Effector CD4-positive, alpha-beta T cell (primary cell): Measurements from ENCODE around the gene TNNT1.

Experiments used
- DNase-seq: peaks from one replicate; pipeline ENCODE4 v3.0.0-alpha.2; 2020

TNNT1 gene

GRCh38 chr19:55087542-55087901 lies 61.5 kb downstream of the TNNT1 start:
- DNase-seq = no peak

DNA sequence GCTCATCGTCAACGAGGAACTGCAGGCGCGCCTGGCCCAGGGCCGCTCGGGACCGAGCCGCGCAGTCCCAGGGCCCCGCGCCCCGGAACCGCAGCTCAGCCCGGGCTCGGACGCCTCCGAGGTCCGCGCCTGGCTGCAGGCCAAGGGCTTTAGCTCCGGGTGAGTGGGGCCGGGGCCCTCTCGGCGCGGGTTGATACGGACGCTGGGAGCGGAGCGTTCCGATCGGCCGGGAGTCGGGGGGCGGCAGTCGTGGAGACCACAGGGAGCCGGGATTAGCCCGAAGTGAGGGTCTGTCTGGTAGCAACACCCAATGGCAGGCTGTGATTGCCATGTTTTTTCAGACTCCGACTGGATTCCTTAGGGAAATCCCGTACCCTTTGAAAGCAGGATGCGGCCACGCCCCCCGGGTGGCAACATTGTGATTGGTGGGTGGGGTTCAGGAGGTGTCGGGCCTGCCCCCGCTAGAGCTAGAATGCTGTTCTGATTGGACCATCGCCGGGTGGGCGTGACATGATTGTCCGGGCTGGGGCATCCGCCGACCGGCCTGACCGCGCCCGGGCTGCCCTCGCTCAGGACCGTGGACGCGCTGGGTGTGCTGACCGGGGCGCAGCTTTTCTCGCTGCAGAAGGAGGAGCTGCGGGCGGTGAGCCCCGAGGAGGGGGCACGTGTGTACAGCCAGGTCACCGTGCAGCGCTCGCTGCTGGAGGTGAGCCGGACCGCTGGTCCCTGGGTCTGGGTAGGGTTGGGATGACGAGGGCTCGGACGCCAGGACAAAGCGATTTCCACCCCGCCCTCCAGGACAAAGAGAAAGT lies 62.1 kb downstream of the TNNT1 start:
- peak; percentile 23 for DNase-seq

DNA sequence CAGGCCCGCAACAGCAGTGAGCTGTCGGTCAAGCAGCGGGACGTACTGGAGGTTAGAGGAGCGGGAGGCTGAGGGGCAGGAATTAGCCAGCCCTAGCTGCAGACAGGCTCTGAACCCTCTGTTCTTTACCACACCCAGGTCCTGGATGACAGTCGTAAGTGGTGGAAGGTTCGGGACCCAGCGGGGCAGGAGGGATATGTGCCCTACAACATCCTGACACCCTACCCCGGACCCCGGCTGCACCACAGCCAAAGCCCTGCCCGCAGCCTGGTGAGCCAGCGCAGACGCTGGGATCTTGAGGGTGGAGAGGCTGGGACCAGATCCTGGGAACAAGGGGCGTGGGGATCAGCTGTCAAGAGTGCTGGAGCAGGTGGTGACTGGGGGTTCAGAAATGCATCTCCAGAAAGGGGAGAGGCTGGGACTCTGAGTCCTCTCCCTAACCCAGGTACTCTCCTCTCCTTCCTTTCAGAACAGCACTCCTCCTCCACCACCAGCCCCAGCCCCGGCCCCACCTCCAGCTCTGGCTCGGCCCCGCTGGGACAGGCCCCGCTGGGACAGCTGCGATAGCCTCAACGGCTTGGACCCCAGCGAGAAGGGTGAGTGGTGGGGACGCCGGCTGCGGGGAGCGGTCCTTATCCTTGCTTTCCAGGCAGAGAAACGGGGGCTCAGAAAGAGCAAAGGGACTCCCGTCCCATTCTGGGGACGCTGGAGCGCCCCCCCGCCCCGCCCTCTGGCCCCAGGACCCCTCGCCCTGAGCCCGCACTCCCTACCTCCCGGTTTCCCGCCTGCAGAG lies 62.9 kb downstream of the TNNT1 start:
- DNase-seq = no peak

DNA sequence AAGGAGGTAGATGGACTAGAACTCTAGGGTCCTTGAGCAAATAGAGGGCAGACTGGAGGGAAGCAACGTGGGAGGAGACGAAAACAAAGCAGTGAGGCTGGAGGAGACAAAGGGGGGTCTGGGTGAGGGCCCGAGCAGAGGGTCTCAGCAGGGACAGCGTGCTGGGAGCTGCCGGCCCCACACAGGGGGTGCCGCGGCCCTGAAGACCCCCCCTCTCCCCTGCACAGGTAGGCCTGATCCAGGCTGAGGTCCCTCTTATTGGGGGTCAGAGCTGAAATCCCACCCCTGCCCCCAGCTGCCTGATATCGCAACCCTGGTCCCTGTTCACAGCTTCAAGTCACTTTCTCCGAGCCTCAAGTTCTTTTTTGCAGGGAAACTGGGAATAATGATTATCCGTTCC lies 64.6 kb downstream of the TNNT1 start:
- no peak for DNase-seq

DNA sequence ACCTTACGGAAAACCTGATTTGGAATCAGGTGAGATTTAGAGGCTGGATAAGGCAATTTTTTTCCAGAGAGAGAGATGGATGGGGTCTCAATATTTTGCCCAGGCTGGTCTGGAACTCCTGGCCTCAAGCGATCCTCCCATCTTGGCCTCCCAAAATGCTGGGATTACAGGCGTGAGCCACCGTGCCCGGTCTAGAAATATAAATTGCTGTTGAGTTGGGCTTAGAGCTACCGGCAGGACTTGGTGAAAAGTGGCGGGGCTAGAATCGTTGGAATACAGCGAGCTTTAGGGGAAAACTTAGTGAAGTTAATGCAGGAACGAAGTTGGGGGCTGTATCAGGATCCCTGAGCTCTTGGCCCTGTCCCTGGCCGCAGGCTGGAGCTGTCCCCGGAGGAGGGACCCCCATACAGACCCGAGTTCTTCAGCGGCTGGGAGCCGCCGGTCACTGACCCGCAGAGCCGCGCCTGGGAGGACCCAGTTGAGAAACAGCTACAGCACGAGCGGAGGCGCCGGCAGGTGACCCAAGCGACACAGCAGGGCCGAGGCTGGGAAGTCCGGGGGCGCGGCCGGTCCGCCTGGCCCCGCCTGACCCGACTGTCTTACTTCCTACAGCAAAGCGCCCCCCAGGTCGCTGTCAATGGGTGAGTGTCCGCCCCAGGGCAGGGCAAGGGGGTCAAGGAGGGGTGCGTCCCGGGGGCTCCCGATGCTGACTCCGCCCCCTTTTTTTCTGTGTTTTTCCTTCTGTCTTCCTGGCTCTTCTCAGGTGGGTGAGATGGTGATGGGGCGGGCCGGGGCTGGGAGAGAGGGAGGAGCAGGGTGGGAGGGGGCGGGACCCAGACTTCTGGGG lies 65.8 kb downstream of the TNNT1 start:
- DNase-seq = no peak
